HepG2 (cell line): ENCODE results near the gene CEBPB. TPM values are rescaled to one million over a fixed set of nuclear protein-coding genes. Genes with fewer than 3 reads are reported as not detected.

Source experiments
- CBX1 ChIP-seq: IDR thresholded peaks from one replicate; pipeline ENCODE4 v1.6.1; 2016; ENCODE audit warnings: antibody characterized with exemption, low read depth
- CCAR2 ChIP-seq: fragments of 200-400 bp; formaldehyde crosslinking; optimal IDR thresholded peaks from 2 replicates; pipeline ENCODE3; 2018; ENCODE audit warnings: low read depth, mild to moderate bottlenecking, low read length, moderate library complexity
- DMTF1 ChIP-seq: sonication (generic); formaldehyde crosslinking; IDR thresholded peaks from 2 replicates; pipeline ENCODE4 v1.4.0; 2020; ENCODE audit warnings: mild to moderate bottlenecking, missing genetic modification reagents
- ELK4 ChIP-seq: sonication (generic); formaldehyde crosslinking; IDR thresholded peaks from 2 replicates; pipeline ENCODE4 v1.9.0; 2021; ENCODE audit warnings: missing genetic modification reagents, borderline replicate concordance
- FOXA1 ChIP-seq, 2 experiments: fragments of 450-650 bp in 1 of 2; sonication (generic) in 1 of 2; formaldehyde crosslinking in 1 of 2; IDR thresholded peaks; 2 replicates each; pipeline versions ENCODE4 v1.4.0 to v1.6.1; 2016 to 2020; ENCODE audit warnings: missing genetic modification reagents in 1 of 2
- HMGA1 ChIP-seq: sonication (generic); formaldehyde crosslinking; conservative IDR thresholded peaks from 2 replicates; pipeline ENCODE4 v1.4.0; 2020; ENCODE audit warnings: missing genetic modification reagents
- ISX ChIP-seq: sonication (generic); formaldehyde crosslinking; conservative IDR thresholded peaks from 2 replicates; pipeline ENCODE4 v1.5.0; 2020; ENCODE audit warnings: missing genetic modification reagents
- KDM5B ChIP-seq: sonication (generic); formaldehyde crosslinking; IDR thresholded peaks from 2 replicates; pipeline ENCODE4 v1.4.0; 2020; ENCODE audit warnings: missing genetic modification reagents, mild to moderate bottlenecking, borderline replicate concordance
- PAXIP1 ChIP-seq: sonication (generic); formaldehyde crosslinking; conservative IDR thresholded peaks from 2 replicates; pipeline ENCODE4 v1.4.0; 2020; ENCODE audit warnings: mild to moderate bottlenecking, missing genetic modification reagents, moderate library complexity
- TARDBP ChIP-seq: sonication (generic); formaldehyde crosslinking; IDR thresholded peaks from 2 replicates; pipeline ENCODE4 v1.8.0; 2022; ENCODE audit warnings: mild to moderate bottlenecking, missing genetic modification reagents
- UBTF ChIP-seq: sonication (generic); formaldehyde crosslinking; IDR thresholded peaks from 2 replicates; pipeline ENCODE4 v1.4.0; 2020; ENCODE audit warnings: mild to moderate bottlenecking, missing genetic modification reagents
- ZBTB43 ChIP-seq: sonication (generic); formaldehyde crosslinking; conservative IDR thresholded peaks from 2 replicates; pipeline ENCODE4 v1.4.0; 2020; ENCODE audit warnings: missing genetic modification reagents
- ZFP36L1 ChIP-seq: sonication (generic); formaldehyde crosslinking; IDR thresholded peaks from 2 replicates; pipeline ENCODE4 v1.8.0; 2022; ENCODE audit warnings: mild to moderate bottlenecking, missing genetic modification reagents, moderate library complexity
- ZFX ChIP-seq: sonication (generic); formaldehyde crosslinking; IDR thresholded peaks from 2 replicates; pipeline ENCODE4 v1.4.0; 2020; ENCODE audit warnings: mild to moderate bottlenecking, low read depth, missing genetic modification reagents, moderate library complexity
- ZNF12 ChIP-seq: sonication (generic); formaldehyde crosslinking; IDR thresholded peaks from 2 replicates; pipeline ENCODE4 v1.5.0; 2020; ENCODE audit warnings: missing genetic modification reagents
- ZNF572 ChIP-seq: sonication (generic); formaldehyde crosslinking; IDR thresholded peaks from 2 replicates; pipeline ENCODE4 v1.5.1; 2020; ENCODE audit warnings: mild to moderate bottlenecking, missing genetic modification reagents
- ZNF652 ChIP-seq: IDR thresholded peaks from 2 replicates; pipeline ENCODE4 v1.6.1; 2016; ENCODE audit warnings: low read depth, borderline replicate concordance
- polyA plus RNA-seq, 8 experiments: library from polyadenylated mRNA; depleted of rRNA in 3 of 8; stranded (reverse) in 7 of 8; unstranded in 1 of 8; fragments of >200 nt; fragmentation: Illumina TruSeq in 4 of 8; extraction: Trizol in 4 of 8; gene quantifications; 2 replicates each; pipeline versions ENCODE4 v1.2.1 to v1.2.3, GENCODE V29; 2011 to 2016; ENCODE audit warnings: low read depth in 4 of 8, missing spikeins in 1 of 8, mixed read lengths in 1 of 8; ENCODE audit not compliant: insufficient read depth in 1 of 8
- total RNA-seq, 5 experiments: library from RNA; depleted of rRNA; stranded (reverse); fragments of >200 nt; fragmentation: Illumina TruSeq; extraction: Trizol; gene quantifications; 2 replicates each; pipeline ENCODE4 v1.2.3, GENCODE V29; 2016; ENCODE audit warnings: low read depth in 1 of 5

Gene CEBPB
- total and polyA plus RNA-seq, 2 of the 13 experiments (the other 11 are each of a cell fraction or from before 2014, with no cell fraction given), result 18.5 to 28.2 TPM

- TF ChIP-seq ELK4 (CRISPR knock-in tag) (no peak), KDM5B (CRISPR knock-in tag) (peak; percentile 91), ZFP36L1 (CRISPR knock-in tag) (peak; percentile 94), HMGA1 (CRISPR knock-in tag) (no peak), ZFX (CRISPR knock-in tag) (peak; percentile 86; the same call in 1 of the 2 replicates), ZNF572 (CRISPR knock-in tag) (peak; percentile 90; the same call in 1 of the 2 replicates), CCAR2 (no peak), ZBTB43 (CRISPR knock-in tag) (no peak; the same call in 1 of the 2 replicates), CBX1 (no peak), ZNF12 (CRISPR knock-in tag) (peak; percentile 77; the same call in 1 of the 2 replicates), DMTF1 (CRISPR knock-in tag) (no peak), TARDBP (CRISPR knock-in tag) (peak; percentile 97), ISX (CRISPR knock-in tag) (no peak), FOXA1 (IDR thresholded peaks at IDR 0.05) (peak; percentile 83), FOXA1 (CRISPR knock-in tag; IDR thresholded peaks at IDR 0.05) (peak; percentile 96), UBTF (CRISPR knock-in tag) (peak; percentile 78), PAXIP1 (CRISPR knock-in tag) (peak; percentile 98), ZNF652 (CRISPR knock-in tag) (no peak; the same call in 1 of the 2 replicates)
Observed at GRCh38 chr20:50165684-50166554, 24.7 kb upstream of the CEBPB start (continued).
